HTERT RPE-1 (cell line): ENCODE data around the gene PPP1R13B.
"Not testable (repeated sequence)": the region's sequence is repeated elsewhere in the genome, so short reads cannot be mapped to it uniquely, and the experiment has no call there.

Experiments
- in situ Hi-C: fragments of 300-500 bp; cut with MboI; formaldehyde crosslinking; loops from 4 replicates; pipeline ENCODE4 v1.14.3; 2020; ENCODE audit warnings: low sequenced_read_pairs

The PPP1R13B gene

DNA sequence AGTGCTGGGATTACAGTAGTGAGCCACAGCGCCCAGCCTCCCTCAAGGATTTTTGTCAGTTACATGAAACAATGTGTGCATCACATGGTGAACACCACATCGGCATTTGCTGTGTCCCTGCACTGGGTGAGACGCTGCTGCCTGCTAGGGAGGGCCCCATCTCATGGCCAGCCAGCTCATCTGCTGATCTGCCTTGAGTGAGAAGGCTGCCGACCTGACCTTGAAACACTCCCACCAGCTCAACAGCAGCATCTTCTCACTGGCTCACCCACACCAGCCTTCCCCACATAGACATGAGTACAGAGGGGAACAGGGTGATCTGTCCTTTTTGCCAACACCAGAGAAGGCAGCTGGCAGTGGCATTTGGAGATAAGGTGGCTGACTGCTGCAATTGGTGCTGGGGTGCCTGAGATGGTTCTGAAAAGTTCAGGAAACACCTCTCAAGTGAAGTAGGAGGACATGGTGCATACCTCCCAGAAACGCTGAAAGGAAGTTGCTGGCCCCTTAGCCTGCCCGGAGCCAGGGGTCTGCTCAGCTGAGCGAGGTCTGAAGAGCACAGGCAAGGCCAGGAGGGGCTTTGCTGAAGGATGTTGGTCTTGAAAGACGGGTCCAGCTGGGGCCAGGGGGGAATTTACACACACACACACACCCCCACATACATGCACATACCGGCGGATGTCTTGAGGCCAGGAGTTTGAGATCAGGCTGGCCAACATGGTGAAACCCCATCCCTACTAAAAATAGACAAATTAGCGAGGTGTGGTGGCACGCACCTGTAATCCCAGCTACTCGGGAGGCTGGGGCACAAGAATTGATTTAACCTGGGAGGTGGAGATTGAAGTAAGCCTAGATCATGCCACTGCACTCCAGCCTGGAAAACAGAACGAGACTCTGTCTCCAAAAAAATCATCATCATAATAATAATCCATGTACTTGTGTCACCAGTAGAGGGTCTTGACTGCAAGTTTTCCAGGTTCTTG lies 14.3 kb upstream of the PPP1R13B start:
- in situ Hi-C loops: no loop called here

DNA sequence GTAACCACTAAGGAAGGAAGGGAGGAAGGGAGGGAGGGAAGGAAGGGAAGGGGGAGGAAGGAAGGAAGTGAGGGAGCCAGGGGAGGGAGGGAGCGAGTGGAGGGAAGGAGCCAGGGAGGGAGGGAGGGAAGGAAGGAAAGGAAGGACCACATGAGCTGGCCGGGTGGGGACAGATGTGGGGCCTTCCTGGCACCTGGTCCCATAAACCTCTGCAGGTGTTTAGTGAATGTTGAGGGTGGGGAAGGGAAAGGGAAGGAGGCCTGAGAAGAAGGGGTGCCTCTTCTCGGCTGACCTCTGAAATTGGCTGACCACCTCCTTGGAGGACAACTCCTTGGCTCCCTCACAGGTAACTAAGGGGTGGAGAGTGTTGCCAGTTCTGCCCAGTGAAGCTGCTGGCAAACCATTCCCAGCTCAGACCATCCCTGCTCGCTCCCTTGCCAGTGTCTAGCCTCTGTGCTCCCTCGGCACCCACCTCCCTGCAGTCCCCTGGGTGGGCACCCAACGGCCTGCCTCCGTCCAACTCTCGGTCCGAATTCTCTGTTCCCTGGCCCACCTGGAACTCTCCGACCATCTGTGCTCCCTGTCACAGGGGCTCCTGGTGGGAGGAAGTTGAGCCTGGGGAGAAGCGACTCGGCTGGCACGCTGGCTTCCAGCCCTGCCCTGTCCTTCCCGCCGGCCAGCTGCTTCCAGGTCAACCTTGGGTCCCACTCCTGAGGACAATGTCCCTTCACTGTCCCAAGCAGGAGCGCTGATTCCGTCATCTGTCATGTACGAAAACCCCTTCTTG lies 12.2 kb upstream of the PPP1R13B start:
- in situ Hi-C loops: no loop called here

DNA sequence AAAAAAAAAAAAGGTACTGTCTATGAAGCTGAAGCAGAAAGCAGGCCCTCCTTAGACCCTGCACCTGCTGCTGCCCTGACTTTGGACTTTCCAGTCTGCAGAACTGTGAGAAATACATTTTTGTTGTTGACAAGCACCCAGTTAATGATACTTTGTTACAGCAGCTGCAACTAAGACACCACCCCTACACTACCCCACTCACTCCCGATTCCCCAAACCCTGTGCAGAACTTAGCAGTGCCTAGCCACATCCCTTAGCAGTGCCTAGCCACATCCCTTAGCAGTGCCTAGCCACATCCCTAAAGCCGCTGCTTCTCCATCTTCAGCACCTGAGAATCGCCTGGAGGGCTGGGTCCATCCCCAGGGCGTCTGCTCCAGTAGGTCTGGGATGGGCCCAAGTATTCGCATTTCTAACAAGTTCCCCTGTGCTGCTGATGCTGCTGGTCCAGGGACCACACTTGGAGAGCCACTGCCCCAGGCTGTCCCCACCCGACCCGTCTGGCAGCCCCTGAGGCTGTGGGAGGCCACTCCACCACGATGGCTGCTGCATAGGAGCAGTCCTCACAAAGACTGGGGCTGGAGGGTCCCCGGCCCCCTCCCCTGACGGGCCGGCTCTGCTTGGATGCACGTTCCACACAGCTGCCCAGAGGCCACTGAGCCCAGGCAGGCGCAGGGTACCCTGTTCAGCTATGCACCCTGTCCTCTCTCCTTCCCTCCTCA lies 10.8 kb upstream of the PPP1R13B start:
- in situ Hi-C loops: no loop called here

DNA sequence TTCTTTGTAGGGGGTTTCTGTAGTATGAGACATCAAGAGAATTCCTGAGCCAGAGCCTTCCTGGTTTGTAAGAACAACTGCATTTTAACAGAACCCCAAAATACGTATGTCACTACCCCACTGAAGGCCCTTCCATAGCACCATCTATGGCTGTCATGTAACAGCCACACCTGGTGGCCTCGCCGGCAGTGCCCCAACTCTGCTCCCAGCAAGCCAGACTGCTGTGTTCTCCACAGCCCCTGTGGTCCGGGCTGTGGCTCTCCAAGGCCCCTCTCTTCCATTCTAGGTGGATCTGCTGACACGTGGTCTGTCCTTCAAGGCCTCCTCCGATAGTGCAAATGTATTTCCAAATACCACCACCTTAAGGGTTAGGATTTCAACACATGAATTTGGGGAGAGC lies 9.9 kb upstream of the PPP1R13B start:
- in situ Hi-C loops: no loop called here

DNA sequence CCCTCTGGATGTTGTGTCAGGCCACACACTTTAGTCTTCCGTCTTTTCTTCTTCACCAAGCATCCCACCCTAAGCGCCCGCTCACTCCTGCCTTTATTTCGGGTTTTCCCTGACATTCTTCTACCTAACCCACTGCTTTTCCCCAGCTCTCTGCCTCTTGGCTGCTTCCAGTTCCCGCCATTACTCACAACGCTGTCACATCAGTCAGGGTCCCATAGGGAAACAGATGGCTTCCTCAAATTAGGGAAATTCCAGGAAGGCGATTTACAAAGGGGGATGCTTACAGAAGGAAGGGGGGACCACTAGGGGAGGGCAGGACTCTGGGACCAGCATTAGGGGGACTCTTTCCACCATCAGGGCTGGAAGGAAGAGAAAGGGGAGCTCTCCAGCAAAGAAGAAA lies 9.2 kb upstream of the PPP1R13B start:
- in situ Hi-C loops: no loop called here

DNA sequence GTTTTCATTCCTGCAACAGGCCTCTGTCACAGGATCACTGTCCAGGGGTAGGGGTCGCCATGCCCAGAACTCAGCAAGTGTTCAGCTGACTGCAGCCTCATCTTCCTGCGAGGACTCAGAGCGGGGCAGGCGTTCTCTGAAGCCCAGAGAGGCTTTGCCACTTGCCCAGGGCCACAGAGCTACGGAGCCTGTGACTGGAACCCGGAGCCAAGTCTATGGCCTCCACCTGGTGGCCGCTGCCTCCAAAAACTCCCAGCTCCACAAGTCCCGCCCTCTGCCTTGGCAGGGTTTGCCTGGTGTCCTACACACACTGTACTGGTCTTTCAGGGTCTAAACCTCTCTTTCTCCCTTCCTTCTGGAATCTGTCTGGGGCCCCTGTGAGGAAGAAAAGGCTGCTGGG lies 8.7 kb upstream of the PPP1R13B start:
- in situ Hi-C loops: no loop called here

DNA sequence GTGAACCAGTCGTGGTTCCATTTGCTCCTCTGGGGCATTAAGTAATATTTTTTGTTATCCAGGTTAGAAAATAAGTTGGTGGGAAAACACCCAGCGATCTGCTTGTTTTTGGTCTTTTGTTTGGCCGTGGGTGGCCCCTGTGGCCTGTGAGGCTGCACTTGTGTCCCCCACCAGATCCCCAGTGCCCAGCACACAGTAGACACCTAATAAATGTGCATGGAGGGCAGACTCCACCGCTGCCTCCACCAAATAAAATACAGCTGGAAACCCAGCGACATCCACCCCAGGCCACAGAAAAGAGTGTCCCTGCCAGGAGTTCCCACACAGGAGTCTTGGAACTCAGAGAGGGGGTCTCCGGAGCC lies 8.3 kb upstream of the PPP1R13B start:
- in situ Hi-C loops: no loop called here

DNA sequence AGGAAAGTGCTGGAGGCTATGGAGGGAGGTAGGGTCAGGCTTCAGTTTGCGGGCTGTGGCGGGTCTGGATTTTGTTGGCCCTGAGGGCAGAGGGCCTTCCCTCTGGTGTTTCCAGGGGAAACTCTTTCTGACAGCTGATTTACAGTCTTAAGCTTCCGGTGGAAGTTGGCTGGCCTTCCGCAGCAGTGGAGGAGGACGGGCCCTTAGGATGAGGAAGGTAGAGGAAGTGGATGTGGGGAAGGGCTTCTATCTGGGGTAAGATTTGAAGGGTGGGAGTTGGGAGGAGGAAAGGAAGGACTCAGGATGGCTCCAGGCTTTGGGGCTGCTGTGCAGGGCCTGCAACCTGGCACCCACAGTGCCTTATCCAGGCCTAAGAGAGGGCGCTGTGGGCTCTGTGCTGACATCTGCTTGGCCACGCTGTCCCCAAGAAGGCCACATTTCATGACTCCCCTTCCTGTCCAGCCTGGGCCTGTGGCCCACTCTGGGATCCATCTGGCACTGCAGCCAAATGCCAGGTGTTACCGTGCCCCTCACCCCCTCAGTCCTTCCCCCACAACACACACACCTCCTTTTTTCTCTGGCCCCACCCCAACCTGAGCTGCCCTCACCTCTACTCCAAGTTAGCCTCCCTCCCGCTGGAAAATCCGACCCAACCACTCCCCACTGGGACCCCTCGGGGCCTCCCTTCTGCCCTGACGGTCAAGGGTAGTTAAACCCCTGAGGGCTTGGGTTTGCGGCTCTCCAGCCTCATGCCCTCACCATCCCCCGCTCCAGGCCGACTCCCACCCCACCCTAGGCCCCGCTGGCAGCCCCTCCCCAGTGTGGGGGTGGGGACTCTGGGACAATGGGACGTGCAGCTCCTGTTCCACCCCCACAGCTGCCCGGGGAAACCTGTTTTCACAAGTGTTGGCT lies 7.7 kb upstream of the PPP1R13B start:
- in situ Hi-C loops: no loop called here

DNA sequence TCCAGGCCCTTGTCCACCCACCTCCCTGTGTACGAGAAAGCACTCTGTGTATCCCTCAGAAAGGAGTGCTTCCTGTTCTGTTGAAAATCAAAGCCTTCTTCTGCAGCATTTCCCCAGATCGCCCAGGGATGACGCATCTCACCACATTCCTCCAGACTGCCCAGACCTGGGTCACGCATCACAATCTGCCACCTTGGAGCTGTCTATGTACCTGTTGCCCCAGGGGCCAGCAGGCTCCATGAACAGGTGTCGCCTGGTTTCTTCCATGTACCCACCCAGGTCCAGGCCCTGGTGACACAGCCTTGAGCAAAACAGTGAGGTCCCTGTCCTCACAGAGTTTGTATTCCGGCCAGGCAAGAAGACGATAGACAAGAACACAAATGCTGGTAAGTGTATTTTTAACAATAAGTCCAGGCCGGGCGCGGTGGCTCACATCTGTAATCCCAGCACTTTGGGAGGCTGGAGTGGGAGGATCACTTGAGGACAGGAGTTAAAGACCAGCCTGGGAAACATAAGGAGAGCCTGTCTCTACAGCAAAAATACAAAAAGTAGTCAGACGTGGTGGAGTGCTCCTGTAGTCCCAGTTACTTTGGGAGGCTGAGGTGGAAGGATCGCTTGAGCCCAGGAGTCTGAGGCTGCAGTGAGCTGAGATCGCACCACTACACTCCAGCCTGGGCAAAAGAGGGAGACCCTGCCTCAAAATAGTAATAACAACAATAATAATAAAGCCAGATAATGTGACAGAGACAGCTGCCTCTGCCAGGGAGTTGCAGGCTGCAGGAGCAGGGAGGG lies 6.8 kb upstream of the PPP1R13B start:
- in situ Hi-C loops: no loop called here

DNA sequence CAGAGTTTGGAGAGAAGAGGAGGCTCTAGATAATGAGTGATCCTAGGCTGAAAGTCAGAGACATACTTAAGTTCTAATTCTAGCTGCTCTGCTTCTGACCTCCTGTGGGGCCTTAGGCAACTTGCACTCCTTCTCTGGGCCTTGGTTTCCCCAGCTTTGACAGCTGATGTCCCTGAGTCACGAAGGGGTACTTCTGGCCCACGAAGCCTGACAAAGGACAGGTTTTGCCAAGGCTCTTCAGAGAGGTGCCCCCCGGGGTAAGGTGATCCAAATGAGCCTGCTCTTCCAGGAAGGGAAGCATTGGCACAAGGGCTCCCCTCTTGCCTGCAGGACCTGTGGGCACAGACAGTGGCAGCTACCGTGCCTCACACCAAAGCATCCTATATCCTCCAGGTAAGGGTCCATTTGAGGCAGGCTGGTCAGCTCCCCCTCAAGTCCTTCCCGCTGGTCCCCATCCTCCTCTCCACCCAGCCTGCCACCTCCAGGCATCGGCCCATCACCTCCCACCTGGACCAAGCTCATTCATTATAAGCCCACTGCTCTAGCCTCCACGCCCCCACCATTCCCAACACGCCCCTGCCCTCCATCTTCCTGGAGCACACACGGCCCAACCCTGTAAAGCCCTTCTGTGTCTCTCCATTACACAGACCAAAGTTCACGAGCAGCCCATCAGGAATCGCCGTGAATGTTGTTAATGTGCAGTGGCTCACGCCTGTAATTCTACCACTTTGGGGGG lies 1.9 kb upstream of the PPP1R13B start:
- in situ Hi-C loops: no loop called here

DNA sequence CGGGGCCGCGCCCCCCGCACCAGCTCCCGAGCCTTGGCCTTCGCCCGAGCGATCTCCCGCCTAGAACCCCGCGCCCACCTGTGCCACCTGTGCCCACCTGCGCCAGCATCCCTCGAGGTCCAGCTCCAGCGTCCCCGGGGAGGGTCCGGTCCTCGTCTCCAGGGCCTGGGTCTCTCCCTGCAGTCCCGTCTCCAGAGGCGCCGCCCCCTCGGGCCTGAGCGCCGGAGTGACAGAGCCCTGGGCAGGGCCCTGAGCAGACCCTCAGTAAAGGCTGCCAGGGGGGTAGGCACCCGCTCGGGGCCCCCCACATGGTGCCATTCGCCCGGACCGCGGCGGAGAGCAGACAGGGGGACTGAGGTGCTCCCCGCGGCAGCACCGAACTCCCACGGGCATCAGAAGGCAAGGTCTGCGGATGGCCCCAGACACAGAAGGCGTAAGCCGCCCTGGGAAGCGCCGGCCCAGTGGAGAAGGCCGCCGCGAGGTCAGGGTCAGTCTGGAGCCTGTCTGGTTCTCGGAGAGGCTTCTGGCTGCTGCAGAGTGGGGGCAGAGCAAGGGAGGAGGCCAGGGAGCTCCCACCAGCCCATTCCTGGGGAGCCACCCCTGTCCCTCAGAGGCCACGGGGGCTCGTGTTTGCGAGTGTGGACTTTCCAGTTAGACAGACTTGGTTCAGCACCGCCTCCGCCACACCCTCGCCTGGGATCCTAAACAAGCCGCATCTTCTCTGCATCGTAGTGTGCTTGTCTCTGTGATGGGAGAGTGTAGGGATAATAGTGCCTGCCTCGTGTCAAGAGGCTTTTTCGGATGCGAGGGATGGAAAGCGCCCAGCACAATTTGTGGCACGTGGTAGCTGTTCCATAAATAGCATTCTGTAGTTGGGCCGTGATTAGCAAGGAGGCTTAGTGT lies 1.1 kb upstream of the PPP1R13B start:
- in situ Hi-C loops: no loop called here

DNA sequence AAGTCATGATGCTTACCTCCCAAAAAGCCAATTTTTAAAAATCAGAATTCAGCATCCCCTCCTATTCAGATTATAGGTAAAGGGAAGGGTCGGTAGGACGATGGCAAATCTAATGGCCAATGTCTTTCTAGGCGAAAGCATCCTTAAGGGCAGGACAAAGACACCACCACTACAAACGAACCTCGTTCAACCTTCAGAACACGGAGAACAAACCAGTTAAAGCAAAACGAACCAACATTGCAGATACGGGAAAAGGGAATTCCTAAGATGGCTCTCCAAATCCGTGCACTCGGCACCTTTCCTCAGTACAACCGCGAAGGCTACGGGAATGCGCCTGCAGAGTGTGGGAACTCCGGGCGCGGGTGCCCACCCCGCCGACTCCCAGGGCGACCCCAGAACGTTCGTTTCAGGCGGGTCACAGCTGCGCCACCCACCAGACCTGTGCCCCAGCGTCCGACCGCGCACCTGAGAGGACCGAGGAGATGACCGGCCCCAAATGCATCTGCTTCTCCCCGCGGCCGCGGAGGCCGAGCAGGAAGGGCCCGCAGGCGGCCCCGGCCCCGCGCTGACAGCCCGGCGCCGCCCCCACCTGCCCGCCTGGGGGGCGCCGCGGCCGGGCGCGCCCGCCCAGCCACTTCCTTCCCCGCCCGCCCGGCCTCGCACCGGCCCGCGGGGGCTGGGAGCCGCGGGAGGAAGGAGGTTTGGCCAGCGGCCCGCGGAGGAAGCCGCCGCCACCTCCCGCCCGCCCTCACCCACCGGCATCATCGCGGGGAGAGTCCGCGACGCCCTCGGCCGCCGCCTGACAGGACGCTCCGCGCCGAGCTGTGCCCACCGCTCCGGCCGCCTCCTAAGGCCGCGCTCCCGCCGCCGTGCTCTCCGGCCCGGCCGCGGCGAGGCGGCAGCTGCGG lies 578 bp downstream of the PPP1R13B start:
- in situ Hi-C loops: no loop called here

DNA sequence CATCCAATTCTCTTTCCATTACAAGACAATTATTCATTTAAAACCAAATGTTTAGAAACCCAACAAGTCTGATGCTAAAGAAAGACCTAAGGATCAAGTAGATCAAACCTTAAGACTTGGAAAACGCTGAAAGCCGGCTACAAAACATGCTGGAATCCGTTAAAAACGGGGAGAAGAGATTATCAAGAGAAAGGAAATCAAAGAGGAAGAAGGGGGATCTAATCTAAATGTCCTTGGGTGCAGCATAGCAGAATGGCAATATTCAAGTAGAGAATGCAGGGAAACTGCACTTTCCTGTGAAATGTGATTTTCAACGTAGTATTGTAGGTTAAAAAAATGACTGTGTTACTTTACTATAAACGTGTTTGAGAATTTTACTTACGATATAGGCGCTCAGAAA lies 1.3 kb downstream of the PPP1R13B start:
- in situ Hi-C loops: no loop called here

DNA sequence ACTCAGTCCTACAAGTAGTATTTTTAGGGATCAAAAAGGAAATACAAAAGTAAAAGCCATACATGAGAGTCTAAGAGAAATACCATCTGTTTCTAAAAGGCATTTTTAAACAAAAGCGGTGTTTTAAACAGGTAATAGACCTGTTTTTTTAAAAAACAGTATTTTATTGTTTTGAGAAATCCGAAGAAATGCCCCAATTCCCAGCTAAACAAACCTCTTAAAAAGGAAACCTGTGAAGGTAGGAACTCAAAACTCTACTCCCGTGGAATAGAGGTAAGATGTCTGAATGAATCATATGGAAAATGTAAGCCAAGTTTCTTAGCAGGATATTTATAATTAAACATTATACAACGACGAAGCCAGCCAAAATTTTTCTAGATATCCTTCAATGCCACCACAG lies 2.0 kb downstream of the PPP1R13B start:
- in situ Hi-C loops: no loop called here

DNA sequence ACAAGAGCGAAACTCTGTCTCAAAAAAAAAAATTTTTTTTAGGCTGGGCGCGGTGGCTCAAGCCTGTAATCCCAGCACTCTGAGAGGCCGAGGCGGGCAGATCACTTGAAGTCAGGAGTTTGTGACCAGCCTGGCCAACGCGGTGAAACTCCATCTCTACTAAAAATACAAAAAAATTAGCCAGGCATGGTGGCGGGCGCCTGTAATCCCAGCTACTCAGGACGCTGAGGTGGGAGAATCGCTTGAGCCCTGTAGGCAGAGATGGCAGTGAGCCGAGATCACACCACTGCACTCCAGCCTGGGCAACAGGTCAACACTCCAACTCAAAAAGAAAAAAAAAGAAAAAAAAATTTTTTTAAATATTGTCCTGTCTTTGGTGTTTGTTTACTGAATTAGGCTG lies 6.1 kb downstream of the PPP1R13B start:
- in situ Hi-C loops: not testable (repeated sequence)

DNA sequence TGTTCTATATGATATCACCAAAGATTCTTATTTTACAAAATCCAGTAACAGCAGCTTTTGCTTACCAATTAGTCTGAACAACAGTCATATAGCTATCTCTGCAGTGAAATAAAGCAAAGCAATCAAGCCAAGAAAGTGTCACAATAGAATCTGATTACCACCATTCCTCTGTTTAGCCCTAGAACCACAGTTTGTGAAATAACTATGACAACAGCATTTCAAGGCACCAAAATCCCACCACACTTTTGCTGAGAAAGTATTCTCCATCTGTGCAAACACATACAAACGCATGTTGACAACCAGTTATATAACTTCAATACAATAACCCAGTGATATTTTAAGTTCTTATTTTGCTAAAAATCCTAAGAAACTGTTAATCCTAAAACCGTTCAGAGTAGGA lies 7.4 kb downstream of the PPP1R13B start:
- in situ Hi-C loops: no loop called here

DNA sequence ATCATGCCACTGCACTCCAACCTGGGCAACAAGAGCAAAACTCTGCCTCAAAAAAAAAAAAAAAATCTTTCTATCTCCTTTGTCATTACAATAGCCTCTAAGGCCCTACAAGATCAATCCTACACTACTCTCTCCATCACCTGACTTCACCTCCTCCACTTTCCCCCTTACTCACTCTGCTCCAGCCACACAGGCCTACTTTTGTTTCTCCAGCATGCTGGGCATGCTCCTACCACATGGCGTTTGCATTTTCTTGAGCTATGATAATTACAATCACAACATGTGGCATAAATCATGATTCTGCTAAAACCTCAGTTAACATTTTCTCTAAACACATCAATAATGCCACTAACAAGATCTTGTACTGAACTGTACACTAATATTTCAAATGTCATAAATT lies 7.8 kb downstream of the PPP1R13B start:
- in situ Hi-C loops: no loop called here
